ENCODE data around the gene SCFD2.

SCFD2 gene

DNA sequence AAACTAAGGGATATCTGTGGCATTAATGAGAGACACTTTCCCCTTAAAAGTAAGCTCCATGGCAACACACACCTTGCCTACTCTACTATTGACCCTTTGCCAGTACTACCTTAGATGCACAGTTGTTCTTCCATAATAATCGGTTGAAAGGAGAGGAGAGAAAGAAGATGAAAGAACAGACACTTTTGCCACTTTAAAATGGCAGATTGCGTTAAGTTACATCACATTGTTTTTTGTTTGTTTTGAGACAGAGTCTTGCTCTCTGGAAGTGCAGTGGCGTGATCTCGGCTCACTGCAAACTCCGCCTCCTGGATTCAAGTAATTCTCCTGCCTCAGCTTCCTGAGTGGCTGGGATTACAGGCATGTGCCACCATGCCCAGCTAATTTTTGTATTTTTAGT lies 239.8 kb downstream of the SCFD2 start:
- DNase-seq (ENCODE audit: low spot score), result no peak
- TF ChIP-seq, protein P1, sequence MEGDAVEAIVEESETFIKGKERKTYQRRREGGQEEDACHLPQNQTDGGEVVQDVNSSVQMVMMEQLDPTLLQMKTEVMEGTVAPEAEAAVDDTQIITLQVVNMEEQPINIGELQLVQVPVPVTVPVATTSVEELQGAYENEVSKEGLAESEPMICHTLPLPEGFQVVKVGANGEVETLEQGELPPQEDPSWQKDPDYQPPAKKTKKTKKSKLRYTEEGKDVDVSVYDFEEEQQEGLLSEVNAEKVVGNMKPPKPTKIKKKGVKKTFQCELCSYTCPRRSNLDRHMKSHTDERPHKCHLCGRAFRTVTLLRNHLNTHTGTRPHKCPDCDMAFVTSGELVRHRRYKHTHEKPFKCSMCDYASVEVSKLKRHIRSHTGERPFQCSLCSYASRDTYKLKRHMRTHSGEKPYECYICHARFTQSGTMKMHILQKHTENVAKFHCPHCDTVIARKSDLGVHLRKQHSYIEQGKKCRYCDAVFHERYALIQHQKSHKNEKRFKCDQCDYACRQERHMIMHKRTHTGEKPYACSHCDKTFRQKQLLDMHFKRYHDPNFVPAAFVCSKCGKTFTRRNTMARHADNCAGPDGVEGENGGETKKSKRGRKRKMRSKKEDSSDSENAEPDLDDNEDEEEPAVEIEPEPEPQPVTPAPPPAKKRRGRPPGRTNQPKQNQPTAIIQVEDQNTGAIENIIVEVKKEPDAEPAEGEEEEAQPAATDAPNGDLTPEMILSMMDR (IDR thresholded peaks at IDR 0.05; ENCODE audit: borderline replicate concordance, control extremely low read depth, extremely low read depth, insufficient read depth, missing control alignments), result no peak
- in situ Hi-C loops (cut with MboI; ENCODE audit: low sequenced_read_pairs, unreplicated experiment), result no loop called here

DNA sequence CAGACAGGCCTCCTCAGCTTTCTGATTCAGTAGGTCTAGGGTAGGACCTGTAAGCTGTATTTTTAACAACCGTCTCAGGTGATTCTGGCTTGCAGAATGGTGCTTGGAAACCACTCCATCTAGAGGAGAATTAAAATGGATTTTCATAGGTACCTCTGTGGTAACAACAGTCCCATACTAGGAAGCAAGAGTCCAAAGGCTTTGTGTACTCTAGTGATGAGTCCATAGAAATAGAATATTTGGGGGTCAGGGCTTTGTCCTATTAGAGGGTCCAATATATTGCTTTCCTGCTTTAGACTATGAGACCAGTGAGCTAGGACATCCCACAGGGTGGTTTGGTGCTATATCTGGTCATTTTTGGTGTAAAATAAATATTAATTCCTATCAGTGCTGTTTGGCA lies 242.0 kb downstream of the SCFD2 start:
- no peak for DNase-seq (ENCODE audit: low spot score)
- TF ChIP-seq, protein P1 (IDR thresholded peaks at IDR 0.05; ENCODE audit: borderline replicate concordance, control extremely low read depth, extremely low read depth, insufficient read depth, missing control alignments), result no peak
- in situ Hi-C loops (cut with MboI; ENCODE audit: low sequenced_read_pairs, unreplicated experiment), result no loop called here

DNA sequence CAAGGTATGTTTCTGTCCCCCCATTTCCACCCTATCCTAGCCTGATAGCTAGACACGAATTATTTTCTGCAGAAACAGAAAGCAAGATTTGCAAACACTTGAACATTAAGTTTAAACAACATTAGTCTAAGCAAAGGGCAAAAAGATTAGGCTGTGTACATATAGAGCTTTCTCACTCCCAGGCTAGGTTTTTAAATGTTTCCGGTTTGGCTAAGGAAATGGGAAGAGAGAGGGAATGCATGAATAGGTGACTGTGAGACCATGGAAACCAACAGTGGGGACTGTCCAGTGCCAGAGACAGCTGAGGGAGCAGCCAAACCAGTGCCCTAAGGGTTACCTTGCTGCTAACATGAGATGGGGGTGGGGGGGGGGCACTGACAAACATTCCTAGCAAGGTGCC lies 242.7 kb downstream of the SCFD2 start:
- in situ Hi-C loops (cut with MboI; ENCODE audit: low sequenced_read_pairs, unreplicated experiment), result no loop called here
- TF ChIP-seq, protein P1 (IDR thresholded peaks at IDR 0.05; ENCODE audit: borderline replicate concordance, control extremely low read depth, extremely low read depth, insufficient read depth, missing control alignments), result no peak
- DNase-seq (ENCODE audit: low spot score), result no peak

DNA sequence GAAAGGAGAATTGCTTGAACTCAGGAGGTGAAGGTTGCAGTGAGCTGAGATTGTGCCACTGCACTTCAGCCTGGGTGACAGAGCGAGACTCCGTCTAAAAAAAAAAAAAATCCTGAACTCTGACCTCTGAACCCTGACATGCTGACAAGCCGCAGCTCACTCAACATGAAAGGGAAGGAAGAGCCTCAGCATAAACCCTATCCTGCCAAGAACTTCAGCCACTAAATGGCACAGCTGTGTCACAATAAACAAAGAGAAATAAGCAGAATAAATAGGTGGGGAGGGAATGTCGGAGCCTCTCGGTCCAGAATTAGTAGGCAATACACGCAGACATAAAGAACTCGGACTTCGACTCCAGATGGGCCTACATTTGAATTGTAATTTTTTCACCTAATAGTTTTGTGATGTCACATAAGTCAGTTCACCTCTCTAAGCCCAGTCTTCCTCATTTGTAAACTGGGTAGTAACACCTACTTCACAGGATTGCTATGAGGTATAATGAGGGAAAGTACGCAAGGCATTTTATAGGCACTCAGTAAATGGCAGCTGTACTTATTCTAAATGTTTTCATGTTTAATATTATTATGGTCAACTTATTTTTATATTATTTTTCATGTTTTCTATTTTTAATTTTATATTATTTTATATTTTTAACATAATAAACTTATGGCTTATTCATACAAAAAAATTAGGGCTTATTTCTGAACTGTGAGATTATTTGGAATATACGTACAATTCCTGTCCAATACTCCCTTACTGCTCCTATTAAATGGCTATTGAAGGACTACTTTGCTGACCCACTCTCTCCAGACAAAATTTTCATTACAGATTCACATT lies 243.4 kb downstream of the SCFD2 start:
- no peak for DNase-seq (ENCODE audit: low spot score)
- TF ChIP-seq, protein P1 (IDR thresholded peaks at IDR 0.05; ENCODE audit: borderline replicate concordance, control extremely low read depth, extremely low read depth, insufficient read depth, missing control alignments), result no peak
- in situ Hi-C loops (cut with MboI; ENCODE audit: low sequenced_read_pairs, unreplicated experiment), result no loop called here

DNA sequence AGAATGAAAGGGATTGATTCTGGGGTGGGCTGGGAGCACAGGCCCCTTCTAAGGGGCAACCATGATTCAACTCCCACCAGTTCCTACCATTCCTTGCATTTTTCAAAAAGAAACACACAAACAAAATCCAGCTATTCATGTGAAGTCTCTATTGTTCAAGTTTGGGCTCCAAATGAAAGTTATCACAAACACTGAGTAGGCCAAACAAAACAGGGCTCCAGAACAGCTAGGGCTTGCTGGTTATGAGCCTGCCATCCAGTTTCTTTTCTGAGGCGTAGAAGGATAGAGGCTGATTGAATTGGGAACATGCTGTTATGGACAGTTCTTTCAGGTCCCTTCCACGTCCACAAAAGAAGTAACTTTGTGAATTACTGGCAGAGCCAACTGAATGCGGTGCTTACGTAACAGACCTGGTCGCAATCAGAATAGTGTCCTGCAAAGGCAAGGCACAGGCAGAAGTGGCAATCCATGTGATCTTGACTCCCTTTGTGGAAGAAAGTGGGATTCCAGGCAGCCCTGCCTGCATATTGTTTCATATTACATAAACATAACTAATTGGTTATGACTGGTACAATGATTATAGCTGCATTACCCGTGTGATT lies 244.5 kb downstream of the SCFD2 start:
- DNase-seq (ENCODE audit: low spot score), result no peak
- in situ Hi-C loops (cut with MboI; ENCODE audit: low sequenced_read_pairs, unreplicated experiment), result no loop called here
- TF ChIP-seq, protein P1 (IDR thresholded peaks at IDR 0.05; ENCODE audit: borderline replicate concordance, control extremely low read depth, extremely low read depth, insufficient read depth, missing control alignments), result no peak

DNA sequence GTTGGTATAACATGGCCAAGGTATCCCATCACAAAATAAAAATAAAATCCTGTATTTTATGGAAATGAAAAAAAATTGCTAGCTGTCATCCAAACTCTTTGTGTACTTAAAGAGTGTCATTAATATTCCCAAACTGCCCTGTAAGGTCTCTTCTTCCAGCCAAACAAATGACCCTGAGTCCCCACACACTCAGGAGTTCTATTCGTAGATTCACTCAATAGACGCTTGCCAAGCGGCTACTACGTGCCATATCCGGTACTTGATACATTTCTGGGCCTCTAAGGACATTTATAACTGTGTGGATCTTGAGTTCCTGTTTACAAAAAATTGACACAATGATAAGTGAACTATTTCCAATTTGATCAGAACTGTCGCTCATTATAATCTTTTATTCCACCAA lies 245.1 kb downstream of the SCFD2 start:
- DNase-seq (ENCODE audit: low spot score), result no peak
- in situ Hi-C loops (cut with MboI; ENCODE audit: low sequenced_read_pairs, unreplicated experiment), result no loop called here
- TF ChIP-seq, protein P1 (IDR thresholded peaks at IDR 0.05; ENCODE audit: borderline replicate concordance, control extremely low read depth, extremely low read depth, insufficient read depth, missing control alignments), result no peak
